ENCODE data around the gene ANO7. TPM values are rescaled to one million over a fixed set of nuclear protein-coding genes. Genes with fewer than 3 reads are reported as not detected.

Gene ANO7
- total RNA-seq, 1 donor from 2014 or later = 0.10 TPM

GRCh38 chr2:241228081-241228859 lies 39.8 kb downstream of the ANO7 start:
- no peak for DNase-seq

- no peak for DNase-seq
Observed at GRCh38 chr2:241228860-241229516, 40.5 kb downstream of the ANO7 start.

GRCh38 chr2:241229563-241230401 lies 41.3 kb downstream of the ANO7 start:
- DNase-seq = no peak

GRCh38 chr2:241230435-241230834 lies 42.0 kb downstream of the ANO7 start:
- no peak for DNase-seq

GRCh38 chr2:241232736-241233575 lies 44.5 kb downstream of the ANO7 start:
- DNase-seq = no peak

GRCh38 chr2:241234066-241234790 lies 45.8 kb downstream of the ANO7 start:
- no peak for DNase-seq

GRCh38 chr2:241234962-241235740 lies 46.7 kb downstream of the ANO7 start:
- no peak for DNase-seq

GRCh38 chr2:241235859-241236593 lies 47.5 kb downstream of the ANO7 start:
- no peak for DNase-seq

GRCh38 chr2:241237047-241237446 lies 48.6 kb downstream of the ANO7 start:
- DNase-seq = no peak

GRCh38 chr2:241237949-241238371 lies 49.5 kb downstream of the ANO7 start:
- DNase-seq = no peak

- no peak for DNase-seq
Observed at GRCh38 chr2:241238693-241239198, 50.3 kb downstream of the ANO7 start.

GRCh38 chr2:241239552-241240202 lies 51.2 kb downstream of the ANO7 start:
- no peak for DNase-seq

GRCh38 chr2:241240320-241241004 lies 52.0 kb downstream of the ANO7 start:
- no peak for DNase-seq

GRCh38 chr2:241241669-241242068 lies 53.2 kb downstream of the ANO7 start:
- DNase-seq = no peak

GRCh38 chr2:241242306-241242705 lies 53.8 kb downstream of the ANO7 start:
- DNase-seq = no peak

GRCh38 chr2:241244368-241244767 lies 55.9 kb downstream of the ANO7 start:
- no peak for DNase-seq

GRCh38 chr2:241248289-241248688 lies 59.8 kb downstream of the ANO7 start:
- DNase-seq = no peak

- DNase-seq = no peak
Observed at GRCh38 chr2:241248897-241249296, 60.4 kb downstream of the ANO7 start.
